DOHH2 (cell line): Measurements from ENCODE around the gene ABAT.

ENCODE experiments used
- H3F3A ChIP-seq: fragments of 200-600 bp; sonication (generic), shearing (Covaris generic); 2 replicates; pipeline ENCODE4 v1.6.0; 2016; ENCODE audit warnings: antibody characterized with exemption, mild to moderate bottlenecking; ENCODE audit not compliant: control insufficient read depth, insufficient read depth
- H3K27ac ChIP-seq: fragments of 200-600 bp; sonication (generic); 2 replicates; pipeline ENCODE4 v1.5.1; 2014; ENCODE audit warnings: low read depth, mild to moderate bottlenecking, low read length, moderate library complexity
- H3K27me3 ChIP-seq: fragments of 200-600 bp; sonication (generic); 2 replicates; pipeline ENCODE4 v1.6.1; 2014; ENCODE audit warnings: mild to moderate bottlenecking, low read length, mixed read lengths; ENCODE audit not compliant: control insufficient read depth
- H3K36me3 ChIP-seq: fragments of 200-600 bp; sonication (generic); 2 replicates; pipeline ENCODE4 v1.6.1; 2014; ENCODE audit warnings: mild to moderate bottlenecking, low read length, moderate library complexity, mixed read lengths; ENCODE audit not compliant: control insufficient read depth
- H3K4me1 ChIP-seq: fragments of 200-600 bp; sonication (generic); 2 replicates; pipeline ENCODE4 v1.6.1; 2014; ENCODE audit warnings: mild to moderate bottlenecking, low read length, mixed read lengths; ENCODE audit not compliant: control insufficient read depth
- H3K4me2 ChIP-seq: fragments of 200-600 bp; sonication (generic); 2 replicates; pipeline ENCODE4 v1.6.0; 2014; ENCODE audit warnings: mild to moderate bottlenecking, low read length, moderate library complexity
- H3K4me3 ChIP-seq: fragments of 200-600 bp; sonication (generic); 2 replicates; pipeline ENCODE4 v1.5.1; 2014; ENCODE audit warnings: mild to moderate bottlenecking, low read length, mixed read lengths
- H3K79me2 ChIP-seq: fragments of 200-600 bp; sonication (generic); 2 replicates; pipeline ENCODE4 v1.6.1; 2014; ENCODE audit warnings: mild to moderate bottlenecking, low read length, mixed read lengths; ENCODE audit not compliant: control insufficient read depth
- H3K9me2 ChIP-seq: fragments of 200-600 bp; sonication (generic); replicated peaks from 2 replicates; pipeline ENCODE4 v1.6.1; 2014; ENCODE audit warnings: mild to moderate bottlenecking, low read length, mixed read lengths; ENCODE audit not compliant: control insufficient read depth
- H3K9me3 ChIP-seq: fragments of 200-600 bp; sonication (generic); 2 replicates; pipeline ENCODE4 v1.6.1; 2014; ENCODE audit warnings: antibody characterized with exemption, low read length, mixed read lengths; ENCODE audit not compliant: control insufficient read depth, insufficient read depth
- H4K20me1 ChIP-seq: fragments of 200-600 bp; sonication (generic); 2 replicates; pipeline ENCODE4 v1.6.0; 2014; ENCODE audit warnings: low read depth, mild to moderate bottlenecking, antibody characterized with exemption, low read length, moderate library complexity; ENCODE audit not compliant: control insufficient read depth, insufficient read depth
- CTCF ChIP-seq: fragments of 200-600 bp; sonication (generic); IDR thresholded peaks from one replicate; pipeline ENCODE4 v1.5.1; 2014; ENCODE audit warnings: antibody characterized with exemption, mild to moderate bottlenecking, low read depth, low read length; ENCODE audit not compliant: poor library complexity, severe bottlenecking
- EZH2phosphoT487 ChIP-seq: fragments of 200-600 bp; sonication (generic); IDR thresholded peaks from 2 replicates; pipeline ENCODE4 v1.6.1; 2017; ENCODE audit warnings: borderline replicate concordance, mild to moderate bottlenecking, antibody characterized with exemption, low read length, moderate library complexity, mixed read lengths

ABAT gene

GRCh38 chr16:8717892-8718415 lies 43.5 kb downstream of the ABAT start:
- Histone ChIP-seq H3K4me1 (peaks cover 5% of the 10 kb centered on the region; the same call in 1 of the 2 replicates), H3K36me3 (no peaks in the 10 kb centered on the region), H3K27me3 (no peaks in the 10 kb centered on the region), H3K27ac (no peak overlapping the region), H3K9me3 (no peaks in the 10 kb centered on the region), H3F3A (no peaks in the 10 kb centered on the region), H3K4me2 (no peak overlapping the region), H3K4me3 (no peak overlapping the region), H3K9me2 (no peaks in the 10 kb centered on the region), H4K20me1 (no peaks in the 10 kb centered on the region), H3K79me2 (no peaks in the 10 kb centered on the region)
- TF ChIP-seq EZH2phosphoT487 (no peak), CTCF (no peak)

- H3K4me1 ChIP-seq, result peaks cover 5% of the 10 kb centered on the region; the same call in 1 of the 2 replicates
- H3K27ac ChIP-seq, result no peak overlapping the region
- no peaks in the 10 kb centered on the region for H3K27me3 ChIP-seq
- no peaks in the 10 kb centered on the region for H3K36me3 ChIP-seq
- H3K4me3 ChIP-seq, result no peak overlapping the region
- H4K20me1 ChIP-seq, result no peaks in the 10 kb centered on the region
- H3F3A ChIP-seq, result no peaks in the 10 kb centered on the region
- no peaks in the 10 kb centered on the region for H3K9me2 ChIP-seq
- H3K9me3 ChIP-seq, result no peaks in the 10 kb centered on the region
- TF ChIP-seq CTCF, result no peak
- TF ChIP-seq EZH2phosphoT487, result no peak
- H3K79me2 ChIP-seq, result no peaks in the 10 kb centered on the region
- H3K4me2 ChIP-seq, result no peak overlapping the region
Measured at GRCh38 chr16:8718851-8719680, 44.6 kb downstream of the ABAT start.

- Histone ChIP-seq H4K20me1 (no peaks in the 10 kb centered on the region), H3K79me2 (no peaks in the 10 kb centered on the region), H3K27ac (no peak overlapping the region), H3K36me3 (no peaks in the 10 kb centered on the region), H3K9me3 (no peaks in the 10 kb centered on the region), H3K4me3 (no peak overlapping the region), H3F3A (no peaks in the 10 kb centered on the region), H3K4me2 (no peak overlapping the region), H3K4me1 (peaks cover 5% of the 10 kb centered on the region; the same call in 1 of the 2 replicates), H3K27me3 (no peaks in the 10 kb centered on the region), H3K9me2 (no peaks in the 10 kb centered on the region)
- no peak for TF ChIP-seq EZH2phosphoT487
- no peak for TF ChIP-seq CTCF
Measured at GRCh38 chr16:8720080-8720966, 45.9 kb downstream of the ABAT start.
